Naive thymus-derived CD4-positive, alpha-beta T cell (primary cell): ENCODE measurements around the gene PRR5L. TPM values are rescaled to one million over a fixed set of nuclear protein-coding genes. Genes with fewer than 3 reads are reported as not detected.

Experiments used
- ATAC-seq: fragments of 150-1000 bp; cut with Tn5 transposase; 2 replicates; pipeline ENCODE4 v1.10.0; 2021; ENCODE audit warnings: mild to moderate bottlenecking, moderate library complexity
- CTCF ChIA-PET: fragments of 350-600 bp; sonication (Branson Sonifier 250); formaldehyde crosslinking; loops from one replicate; lab custom pipeline; 2021; ENCODE audit warnings: antibody characterized with exemption; lab: Charles Lee
- POLR2A ChIA-PET: fragments of 350-600 bp; sonication (Branson Sonifier 250); formaldehyde crosslinking; loops from one replicate; lab custom pipeline; 2021; ENCODE audit warnings: antibody characterized with exemption, inconsistent platforms; lab: Charles Lee
- DNase-seq, 9 donors: peaks; one replicate each; pipeline versions ENCODE4 v3.0.0 to v3.0.0-alpha.2; 2020 to 2022; ENCODE audit warnings: mixed read lengths in 1 of 9
- H3K27ac ChIP-seq: one replicate; pipeline ENCODE4 v1.7.0; 2013; ENCODE audit warnings: mild to moderate bottlenecking, low read depth, low read length, moderate library complexity
- H3K27me3 ChIP-seq, 2 donors: one replicate each; pipeline ENCODE4 v1.7.0; 2013; ENCODE audit warnings: low read length in 2 of 2, mild to moderate bottlenecking in 2 of 2, moderate library complexity in 2 of 2; ENCODE audit not compliant: control insufficient read depth in 2 of 2, insufficient read depth in 2 of 2
- H3K36me3 ChIP-seq, 3 experiments: 1 replicate in 2 of 3; 2 replicates in 1 of 3; pipeline ENCODE4 v1.7.0; 2013; ENCODE audit warnings: low read length in 3 of 3, mild to moderate bottlenecking in 3 of 3, moderate library complexity in 1 of 3; ENCODE audit not compliant: insufficient read depth in 3 of 3, control insufficient read depth in 2 of 3
- H3K4me1 ChIP-seq, 2 donors: one replicate each; pipeline ENCODE4 v1.7.0; 2013; ENCODE audit warnings: low read length in 2 of 2, mild to moderate bottlenecking in 2 of 2, moderate library complexity in 1 of 2; ENCODE audit not compliant: control insufficient read depth in 2 of 2, insufficient read depth in 2 of 2
- H3K4me3 ChIP-seq: 2 replicates; pipeline ENCODE4 v1.7.0; 2013; ENCODE audit warnings: mild to moderate bottlenecking, low read length
- H3K9me3 ChIP-seq, 3 experiments: 1 replicate in 2 of 3; 2 replicates in 1 of 3; pipeline ENCODE4 v1.7.0; 2013; ENCODE audit warnings: low read length in 3 of 3; ENCODE audit not compliant: control insufficient read depth in 2 of 3
- H3K27ac Mint-ChIP-seq, 9 donors: one replicate each; pipeline ENCODE4 v1.8.0; 2020 to 2022; ENCODE audit warnings: mixed read lengths in 9 of 9, mild to moderate bottlenecking in 8 of 9, moderate library complexity in 5 of 9, inconsistent platforms in 2 of 9
- H3K27me3 Mint-ChIP-seq, 5 donors: one replicate each; pipeline ENCODE4 v1.8.0; 2021 to 2022; ENCODE audit warnings: mixed read lengths in 5 of 5, mild to moderate bottlenecking in 1 of 5
- H3K36me3 Mint-ChIP-seq, 5 donors: one replicate each; pipeline ENCODE4 v1.8.0; 2020 to 2022; ENCODE audit warnings: mixed read lengths in 5 of 5, mild to moderate bottlenecking in 3 of 5, inconsistent platforms in 1 of 5
- H3K4me1 Mint-ChIP-seq, 7 donors: one replicate each; pipeline ENCODE4 v1.8.0; 2020 to 2022; ENCODE audit warnings: mixed read lengths in 7 of 7, mild to moderate bottlenecking in 3 of 7, inconsistent platforms in 1 of 7
- H3K4me3 Mint-ChIP-seq, 10 donors: one replicate each; pipeline ENCODE4 v1.8.0; 2020 to 2022; ENCODE audit warnings: mild to moderate bottlenecking in 10 of 10, mixed read lengths in 10 of 10, moderate library complexity in 6 of 10, inconsistent platforms in 2 of 10
- H3K9me3 Mint-ChIP-seq, 11 donors: one replicate each; pipeline ENCODE4 v1.8.0; 2020 to 2022; ENCODE audit warnings: mixed read lengths in 11 of 11, mild to moderate bottlenecking in 4 of 11, inconsistent platforms in 1 of 11, moderate library complexity in 1 of 11
- intact Hi-C, 2 donors: fragments of 100-400 bp; cut with micrococcal nuclease; formaldehyde crosslinking; loops; one replicate each; pipeline ENCODE4 v1.15.1; 2023
- polyA plus RNA-seq, 2 donors: library from polyadenylated mRNA; unstranded; fragments of 300-500 nt; fragmentation: Illumina TruSeq; gene quantifications; one replicate each; pipeline ENCODE4 v1.2.3, GENCODE V29; 2021
- total RNA-seq, 6 experiments: library from RNA in 5 of 6; stranded (reverse) in 5 of 6; gene quantifications; 1 replicate in 5 of 6; 2 replicates in 1 of 6; pipeline ENCODE4 v1.2.3 and lab custom pipeline; 2021 to 2026

PRR5L gene
- total and polyA plus RNA-seq, 7 experiments from 2014 or later = 0.10 to 47.6 (median 2.6) TPM

- Histone ChIP-seq H3K36me3 (peaks cover 2 to 79% (median 8%) of the 10 kb centered on the region in 3 experiments), H3K4me1 (no peaks in the 10 kb centered on the region), H3K4me3 (no peak overlapping the region), H3K27ac (no peak overlapping the region), H3K9me3 (no peaks in the 10 kb centered on the region), H3K27me3 (no peaks in the 10 kb centered on the region)
- DNase-seq = no peak
- H3K36me3 Mint-ChIP-seq = peaks cover 0 to 85% (median 56%) of the 10 kb centered on the region in 5 donors
- no peak for ATAC-seq
- intact Hi-C loops = no loop called here
- ChIA-PET POLR2A (no interaction called here), CTCF (interaction anchor here (1.1 kb wide), 1 partner anchor 15 kb away, joined by 3 read pairs; no protein-coding TSS in a partner anchor)
- no peak overlapping the region for H3K27ac Mint-ChIP-seq
- peaks cover 0 to 4% (median 0%) of the 10 kb centered on the region in 7 donors for H3K4me1 Mint-ChIP-seq
- no peak overlapping the region for H3K4me3 Mint-ChIP-seq
- no peaks in the 10 kb centered on the region for H3K27me3 Mint-ChIP-seq
- peaks cover 0 to 22% (median 7%) of the 10 kb centered on the region in 11 donors for H3K9me3 Mint-ChIP-seq
Measured at GRCh38 chr11:36274414-36274813, 21.7 kb upstream of the PRR5L start.

DNA sequence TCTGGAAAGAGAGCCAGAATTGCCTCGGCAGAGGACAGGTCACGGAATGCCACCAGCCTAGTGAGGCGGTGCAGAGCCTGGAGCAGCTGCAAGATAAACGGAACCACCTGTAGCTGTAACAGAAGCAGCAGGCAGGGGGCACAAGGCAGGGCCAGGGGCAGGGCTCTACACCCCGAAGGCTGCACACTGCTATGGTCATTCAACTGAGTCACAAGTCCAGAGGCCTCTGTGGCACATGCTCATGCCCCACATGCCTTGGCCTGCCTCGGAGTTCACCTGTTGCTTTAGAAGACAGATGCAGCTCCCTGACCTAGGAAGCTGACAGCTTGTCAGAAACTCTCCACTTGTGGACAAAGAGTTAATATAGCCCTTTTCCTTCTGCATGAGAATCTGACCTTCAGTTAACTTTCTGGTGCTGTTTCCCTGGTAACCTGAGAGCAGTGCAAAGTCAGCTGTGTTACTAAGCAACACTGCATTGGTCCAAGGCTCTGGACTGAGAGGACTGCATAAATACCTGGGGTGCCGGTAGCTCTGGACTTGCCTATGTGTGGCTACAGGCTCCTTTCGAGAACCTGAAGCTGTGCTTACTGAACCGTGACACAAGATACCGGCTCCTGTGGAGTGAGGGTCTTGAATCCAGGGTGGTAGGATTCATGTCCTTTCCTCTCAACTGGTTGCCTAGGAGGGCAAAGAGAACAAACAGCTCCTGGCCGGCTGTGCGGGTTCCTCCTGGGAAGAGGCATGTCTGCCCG lies 17.4 kb upstream of the PRR5L start:
- Histone ChIP-seq H3K36me3 (peaks cover 4 to 63% (median 8%) of the 10 kb centered on the region in 3 experiments), H3K27me3 (no peaks in the 10 kb centered on the region), H3K4me3 (no peak overlapping the region), H3K4me1 (no peaks in the 10 kb centered on the region), H3K9me3 (peaks cover 0 to 6% (median 0%) of the 10 kb centered on the region in 3 experiments), H3K27ac (no peak overlapping the region)
- H3K9me3 Mint-ChIP-seq = peaks cover 0 to 24% (median 7%) of the 10 kb centered on the region in 11 donors
- DNase-seq (no peak), ATAC-seq (no peak)
- no peaks in the 10 kb centered on the region for H3K27me3 Mint-ChIP-seq
- POLR2A ChIA-PET = no interaction called here
- H3K36me3 Mint-ChIP-seq = peaks cover 0 to 81% (median 50%) of the 10 kb centered on the region in 5 donors
- peaks cover 0 to 24% (median 16%) of the 10 kb centered on the region in 7 donors for H3K4me1 Mint-ChIP-seq
- CTCF ChIA-PET = no interaction called here
- H3K27ac Mint-ChIP-seq = no peak overlapping the region
- intact Hi-C loops = no loop called here
- no peak overlapping the region for H3K4me3 Mint-ChIP-seq

DNA sequence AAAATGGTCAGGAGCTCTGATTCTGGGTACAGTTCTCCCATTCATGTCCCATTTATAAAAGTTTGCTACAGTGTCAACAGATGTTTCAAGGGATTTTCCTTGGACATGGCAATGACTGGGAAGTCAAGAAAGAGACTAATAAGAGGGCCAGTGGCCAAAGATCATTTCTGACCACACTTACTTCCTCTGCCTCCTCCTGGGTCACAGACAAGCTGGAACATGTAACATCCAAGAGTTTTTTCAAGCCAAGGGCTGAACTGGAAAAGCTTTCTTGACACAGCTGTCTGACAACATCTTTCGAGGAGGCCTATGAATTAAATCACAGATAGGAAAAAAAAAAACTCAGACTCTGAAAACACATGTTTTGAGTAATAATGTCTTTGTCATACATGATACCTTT lies 15.6 kb upstream of the PRR5L start:
- Mint-ChIP-seq H3K4me3 (no peak overlapping the region), H3K27me3 (no peaks in the 10 kb centered on the region), H3K9me3 (peaks cover 0 to 20% (median 7%) of the 10 kb centered on the region in 11 donors), H3K36me3 (peaks cover 0 to 67% (median 43%) of the 10 kb centered on the region in 5 donors), H3K4me1 (peaks cover 0 to 42% (median 34%) of the 10 kb centered on the region in 7 donors), H3K27ac (no peak overlapping the region)
- intact Hi-C loops = no loop called here
- Histone ChIP-seq H3K9me3 (peaks cover 0 to 6% (median 0%) of the 10 kb centered on the region in 3 experiments), H3K4me1 (no peaks in the 10 kb centered on the region), H3K27ac (no peak overlapping the region), H3K27me3 (no peaks in the 10 kb centered on the region), H3K36me3 (peaks cover 4 to 45% (median 8%) of the 10 kb centered on the region in 3 experiments), H3K4me3 (no peak overlapping the region)
- ATAC-seq (no peak), DNase-seq (no peak)
- POLR2A ChIA-PET = interaction anchor here (1.3 kb wide), 1 partner anchor 8 kb away, joined by 3 read pairs; the partner anchor contains the start of gene COMMD9
- CTCF ChIA-PET = interaction anchor here (0.6 to 2.1 kb wide), 2 partner anchors 11 to 15 kb away, joined by 3 to 8 read pairs; no protein-coding TSS in a partner anchor

DNA sequence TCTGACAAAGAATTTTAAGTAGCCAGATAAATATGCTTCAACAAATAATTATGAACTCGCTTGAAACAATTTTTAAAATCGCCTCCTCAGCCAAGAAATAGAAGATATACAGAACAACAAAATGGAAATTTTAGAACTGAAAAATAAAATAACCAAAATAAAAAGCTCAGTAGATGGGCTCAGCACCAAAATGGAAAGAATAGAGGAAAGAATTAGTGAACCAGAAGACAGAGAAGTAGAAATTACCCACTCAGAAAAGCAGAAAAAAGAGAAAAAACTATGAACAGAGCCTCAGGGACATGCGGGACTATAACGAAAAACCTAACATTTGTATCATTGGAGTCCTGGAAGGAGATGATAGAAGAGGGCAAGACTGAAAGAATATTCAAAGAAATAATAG lies 14.2 kb upstream of the PRR5L start:
- DNase-seq (no peak), ATAC-seq (no peak)
- intact Hi-C loops = no loop called here
- Mint-ChIP-seq H3K36me3 (peaks cover 0 to 56% (median 39%) of the 10 kb centered on the region in 5 donors), H3K4me1 (peaks cover 0 to 52% (median 37%) of the 10 kb centered on the region in 7 donors), H3K4me3 (no peak overlapping the region), H3K9me3 (peaks cover 0 to 20% (median 7%) of the 10 kb centered on the region in 11 donors), H3K27me3 (no peaks in the 10 kb centered on the region), H3K27ac (peak overlapping the region in 1 of 9 donors; percentile 50)
- H3K9me3 ChIP-seq = peaks cover 0 to 6% (median 0%) of the 10 kb centered on the region in 3 experiments
- POLR2A ChIA-PET = no interaction called here
- H3K27me3 ChIP-seq = no peaks in the 10 kb centered on the region
- CTCF ChIA-PET = interaction anchor here (2.1 kb wide), 1 partner anchor 16 kb away, joined by 8 read pairs; no protein-coding TSS in a partner anchor
- no peaks in the 10 kb centered on the region for H3K4me1 ChIP-seq
- peaks cover 4 to 34% (median 8%) of the 10 kb centered on the region in 3 experiments for H3K36me3 ChIP-seq
- H3K4me3 ChIP-seq = no peak overlapping the region
- no peak overlapping the region for H3K27ac ChIP-seq

- no peak overlapping the region for H3K4me3 Mint-ChIP-seq
- ATAC-seq = no peak
- peaks cover 0 to 20% (median 7%) of the 10 kb centered on the region in 11 donors for H3K9me3 Mint-ChIP-seq
- Histone ChIP-seq H3K36me3 (peaks cover 4 to 24% (median 8%) of the 10 kb centered on the region in 3 experiments), H3K27ac (no peak overlapping the region), H3K27me3 (no peaks in the 10 kb centered on the region), H3K9me3 (peaks cover 0 to 6% (median 0%) of the 10 kb centered on the region in 3 experiments), H3K4me3 (no peak overlapping the region), H3K4me1 (peaks cover 0 to 4% of the 10 kb centered on the region in 2 donors)
- intact Hi-C loops = no loop called here
- no peaks in the 10 kb centered on the region for H3K27me3 Mint-ChIP-seq
- H3K4me1 Mint-ChIP-seq = peaks cover 4 to 58% (median 44%) of the 10 kb centered on the region in 7 donors
- DNase-seq = no peak
- CTCF ChIA-PET = no interaction called here
- POLR2A ChIA-PET = no interaction called here
- peaks cover 0 to 47% (median 30%) of the 10 kb centered on the region in 5 donors for H3K36me3 Mint-ChIP-seq
- no peak overlapping the region for H3K27ac Mint-ChIP-seq
Measured at GRCh38 chr11:36282926-36283325, 13.2 kb upstream of the PRR5L start.

GRCh38 chr11:36288442-36289225 lies 7.5 kb upstream of the PRR5L start:
- H3K4me1 Mint-ChIP-seq = peaks cover 24 to 61% (median 48%) of the 10 kb centered on the region in 7 donors
- intact Hi-C loops = loop anchor here (1.0 to 2.0 kb wide), 8 partner anchors 88 to 1372 kb away; partner anchors contain the start of genes TRAF6 (in 2 of the 2), TRIM44 (in 2 of the 2), APIP (in 1 of the 2) and PDHX (in 1 of the 2)
- DNase-seq = no peak

More at GRCh38 chr11:36288442-36289225, 7.5 kb upstream of the PRR5L start:
- H3K9me3 Mint-ChIP-seq = no peaks in the 10 kb centered on the region
- H3K27ac Mint-ChIP-seq = peak overlapping the region; percentile 85 to 98 (median 90)
- H3K4me3 Mint-ChIP-seq = peak overlapping the region; percentile 87 to 99 (median 94)
- H3K9me3 ChIP-seq = no peaks in the 10 kb centered on the region
- H3K27me3 Mint-ChIP-seq = no peaks in the 10 kb centered on the region
- H3K36me3 Mint-ChIP-seq = peaks cover 0 to 5% (median under 1%) of the 10 kb centered on the region in 5 donors
- ATAC-seq = no peak
- H3K4me1 ChIP-seq = peaks cover 6 to 14% of the 10 kb centered on the region in 2 donors
- peak overlapping the region; percentile 58 for H3K27ac ChIP-seq
- no peaks in the 10 kb centered on the region for H3K27me3 ChIP-seq
- ChIA-PET POLR2A (interaction anchor here (0.9 to 1.2 kb wide), 2 partner anchors 9 to 222 kb away, joined by 3 to 6 read pairs; partner anchors contain the start of gene TRAF6), CTCF (interaction anchor here (0.6 kb wide), 1 partner anchor 14 kb away, joined by 3 read pairs; no protein-coding TSS in a partner anchor)
- no peaks in the 10 kb centered on the region for H3K36me3 ChIP-seq
- H3K4me3 ChIP-seq = peak overlapping the region; percentile 98
